PC-3 (cell line): ENCODE measurements around the gene SMIM1.

ENCODE experiments used
- EZH2 ChIP-seq: fragments of 300-600 bp; sonication (generic); IDR thresholded peaks from one replicate; pipeline ENCODE4 v1.6.1; 2017; ENCODE audit warnings: antibody characterized with exemption, mild to moderate bottlenecking, low read length; ENCODE audit not compliant: unreplicated experiment
- EZH2phosphoT487 ChIP-seq: fragments of 300-600 bp; sonication (generic); IDR thresholded peaks from 2 replicates; pipeline ENCODE4 v1.6.1; 2018; ENCODE audit warnings: mild to moderate bottlenecking, antibody characterized with exemption, low read length, borderline replicate concordance
- TF ChIP-seq, protein P1 (sequence below): fragments of 300-600 bp; sonication (generic); conservative IDR thresholded peaks from 2 replicates; pipeline ENCODE4 v1.5.1; 2017; ENCODE audit warnings: antibody characterized with exemption, low read depth, mild to moderate bottlenecking, low read length

DNA sequence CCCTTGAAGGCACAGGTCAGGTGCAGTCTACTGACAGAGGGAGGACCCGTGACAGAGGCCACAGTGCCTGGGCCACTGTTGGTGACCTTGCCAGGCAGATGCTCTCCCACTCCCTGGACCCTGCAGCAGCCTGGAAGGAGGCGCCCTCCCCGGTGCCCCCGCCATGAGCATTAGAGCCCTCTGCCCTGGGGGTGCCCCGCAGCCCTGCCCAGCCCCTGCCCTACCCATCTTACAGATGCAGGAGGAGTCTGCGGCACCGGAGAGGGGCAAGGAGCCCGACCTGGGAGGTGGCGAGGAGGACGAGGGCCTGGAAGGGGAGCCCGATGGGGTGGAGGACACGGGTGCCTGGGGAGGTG is 9.7 kb upstream of the SMIM1 start:
- TF ChIP-seq, protein P1, sequence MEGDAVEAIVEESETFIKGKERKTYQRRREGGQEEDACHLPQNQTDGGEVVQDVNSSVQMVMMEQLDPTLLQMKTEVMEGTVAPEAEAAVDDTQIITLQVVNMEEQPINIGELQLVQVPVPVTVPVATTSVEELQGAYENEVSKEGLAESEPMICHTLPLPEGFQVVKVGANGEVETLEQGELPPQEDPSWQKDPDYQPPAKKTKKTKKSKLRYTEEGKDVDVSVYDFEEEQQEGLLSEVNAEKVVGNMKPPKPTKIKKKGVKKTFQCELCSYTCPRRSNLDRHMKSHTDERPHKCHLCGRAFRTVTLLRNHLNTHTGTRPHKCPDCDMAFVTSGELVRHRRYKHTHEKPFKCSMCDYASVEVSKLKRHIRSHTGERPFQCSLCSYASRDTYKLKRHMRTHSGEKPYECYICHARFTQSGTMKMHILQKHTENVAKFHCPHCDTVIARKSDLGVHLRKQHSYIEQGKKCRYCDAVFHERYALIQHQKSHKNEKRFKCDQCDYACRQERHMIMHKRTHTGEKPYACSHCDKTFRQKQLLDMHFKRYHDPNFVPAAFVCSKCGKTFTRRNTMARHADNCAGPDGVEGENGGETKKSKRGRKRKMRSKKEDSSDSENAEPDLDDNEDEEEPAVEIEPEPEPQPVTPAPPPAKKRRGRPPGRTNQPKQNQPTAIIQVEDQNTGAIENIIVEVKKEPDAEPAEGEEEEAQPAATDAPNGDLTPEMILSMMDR, result no peak
- no peak for TF ChIP-seq EZH2
- TF ChIP-seq EZH2phosphoT487, result no peak
